HG02623 (cell line): ENCODE measurements around the gene INPP5A.
"Not testable (repeated sequence)": the region's sequence is repeated elsewhere in the genome, so short reads cannot be mapped to it uniquely, and the experiment has no call there.

Experiments
- ATAC-seq: cut with Tn5 transposase; IDR thresholded peaks from one replicate; pipeline ENCODE4 v1.9.1; 2021; ENCODE audit warnings: moderate library complexity; ENCODE audit not compliant: unreplicated experiment

INPP5A gene

GRCh38 chr10:132825783-132826523, 288.4 kb downstream of the INPP5A start:
- ATAC-seq = not testable (repeated sequence)

GRCh38 chr10:132826524-132827422, 289.2 kb downstream of the INPP5A start:
- ATAC-seq = no peak

- no peak for ATAC-seq
Measured at GRCh38 chr10:132827423-132827789, 289.8 kb downstream of the INPP5A start.

DNA sequence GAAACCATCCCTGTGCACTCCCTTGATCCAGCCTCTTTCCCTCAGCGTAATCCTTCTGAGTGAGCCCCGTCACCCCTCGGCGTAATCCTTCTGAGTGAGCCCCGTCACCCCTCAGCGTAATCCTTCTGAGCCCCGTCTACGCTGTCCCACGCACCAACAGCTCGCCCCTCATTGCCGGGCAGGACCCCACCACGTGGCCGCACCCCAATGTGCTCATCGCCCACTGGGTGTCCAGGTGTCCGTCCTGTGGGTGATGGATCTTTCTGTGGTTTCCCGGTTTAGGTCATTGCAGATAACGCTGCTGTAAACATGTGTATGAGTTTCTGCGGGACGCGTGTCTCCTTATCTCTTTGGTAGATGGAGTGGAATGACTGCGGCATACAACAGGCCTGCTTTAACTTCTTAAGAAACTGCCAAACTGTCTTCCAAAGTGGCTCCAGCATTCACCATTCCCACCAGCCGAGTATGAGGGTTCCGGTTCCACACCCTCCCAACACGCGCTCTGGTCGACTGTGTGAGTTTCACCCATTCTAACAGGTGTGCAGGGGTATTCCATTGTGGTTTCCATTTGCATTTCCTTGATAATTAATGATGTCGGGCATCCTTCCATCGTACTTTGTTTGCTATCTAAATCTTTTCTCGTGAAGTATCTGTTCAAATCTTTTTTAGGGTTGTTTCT, 290.4 kb downstream of the INPP5A start:
- no peak for ATAC-seq

- ATAC-seq = no peak
Measured at GRCh38 chr10:132828681-132829080, 291.1 kb downstream of the INPP5A start.

- no peak for ATAC-seq
Measured at GRCh38 chr10:132829403-132829802, 291.8 kb downstream of the INPP5A start.

DNA sequence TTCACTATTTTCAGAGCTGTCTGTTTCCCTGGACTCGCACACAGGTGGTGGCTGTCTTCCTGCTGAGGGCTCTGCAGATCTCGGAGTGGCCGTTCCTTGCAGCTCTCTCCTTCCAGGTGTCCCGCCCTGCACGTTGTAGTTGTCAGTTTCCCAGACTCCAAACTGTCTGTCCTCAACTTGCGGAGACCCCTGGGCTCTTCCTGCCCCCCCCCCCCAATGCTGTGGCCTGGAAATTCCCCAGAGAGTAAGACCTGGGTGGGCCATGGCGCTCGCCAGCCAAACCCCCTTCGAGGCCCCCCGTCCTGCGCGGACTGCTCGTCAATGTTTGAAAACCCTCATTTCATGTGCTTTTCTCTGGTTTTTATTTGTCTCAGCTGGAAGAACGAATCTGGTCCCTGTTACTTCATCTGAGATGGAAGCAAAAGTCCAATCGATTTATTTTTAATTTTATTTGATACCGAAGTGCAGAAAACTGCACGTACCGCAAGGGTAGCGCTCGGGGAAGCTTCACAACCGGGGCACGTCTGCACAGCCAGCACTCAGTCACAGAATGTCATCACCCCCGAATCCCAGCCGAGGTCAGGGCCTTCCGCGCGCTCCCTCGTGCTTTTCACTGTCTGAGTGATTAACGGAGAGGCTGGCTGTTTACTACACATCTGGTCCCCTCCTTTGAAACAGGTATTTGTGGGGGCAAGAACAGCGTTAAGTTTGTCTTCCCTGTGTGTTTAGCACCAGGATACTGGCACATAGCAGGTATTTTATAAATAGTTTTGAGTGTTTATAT, 294.8 kb downstream of the INPP5A start:
- no peak for ATAC-seq
